SU-DHL-6 (cell line): ENCODE results near the gene ATL2.

Source experiments
- EZH2phosphoT487 ChIP-seq: fragments of 200-600 bp; sonication (generic), shearing (Covaris generic); conservative IDR thresholded peaks from 2 replicates; pipeline ENCODE4 v1.6.1; 2018; ENCODE audit warnings: mild to moderate bottlenecking, antibody characterized with exemption, low read length, moderate library complexity, mixed read lengths
- TF ChIP-seq, protein P1 (sequence below): fragments of 200-600 bp; sonication (generic); IDR thresholded peaks from one replicate; pipeline ENCODE4 v1.5.1; 2017; ENCODE audit warnings: antibody characterized with exemption, mild to moderate bottlenecking, low read length, moderate library complexity; ENCODE audit not compliant: insufficient read depth, poor library complexity, severe bottlenecking

DNA sequence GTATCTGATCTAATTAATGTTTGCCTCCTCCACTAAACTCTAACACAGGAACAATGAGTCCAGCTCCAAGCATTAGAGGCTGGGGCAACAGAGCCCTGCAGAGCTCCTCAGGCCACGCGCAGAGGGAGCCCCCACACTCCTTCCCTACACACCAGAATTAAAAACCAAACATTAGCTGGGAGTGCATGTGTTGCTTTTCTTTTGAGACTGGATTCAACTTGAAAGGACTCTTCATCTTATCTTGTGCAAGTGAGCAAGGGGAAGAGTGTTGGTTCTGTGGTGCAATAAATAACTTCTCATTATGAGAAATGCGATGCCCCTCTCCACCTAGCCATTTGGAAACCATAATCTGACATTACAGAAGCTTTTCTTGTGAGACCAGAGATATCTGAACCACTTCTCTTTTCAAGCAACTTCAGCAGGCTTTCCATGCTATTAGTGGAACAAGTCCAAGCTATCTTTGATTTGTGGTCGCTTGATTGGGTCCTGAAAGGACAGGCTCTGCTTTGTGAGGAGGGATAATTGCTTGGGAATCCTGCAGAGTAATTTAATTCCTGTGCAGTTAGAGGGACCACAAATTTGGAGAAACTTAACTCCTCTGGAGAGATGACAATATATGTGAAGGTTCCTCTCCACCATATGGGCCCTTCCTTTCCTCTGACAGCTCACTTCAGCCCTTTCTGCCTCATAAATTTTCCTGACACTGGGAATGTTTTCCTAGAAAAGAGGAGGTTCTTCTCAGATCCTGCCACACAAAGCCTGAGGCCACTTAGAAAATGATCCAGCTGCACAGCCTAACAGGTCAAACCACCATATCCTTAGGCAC, 112.5 kb downstream of the ATL2 start:
- TF ChIP-seq, protein P1, sequence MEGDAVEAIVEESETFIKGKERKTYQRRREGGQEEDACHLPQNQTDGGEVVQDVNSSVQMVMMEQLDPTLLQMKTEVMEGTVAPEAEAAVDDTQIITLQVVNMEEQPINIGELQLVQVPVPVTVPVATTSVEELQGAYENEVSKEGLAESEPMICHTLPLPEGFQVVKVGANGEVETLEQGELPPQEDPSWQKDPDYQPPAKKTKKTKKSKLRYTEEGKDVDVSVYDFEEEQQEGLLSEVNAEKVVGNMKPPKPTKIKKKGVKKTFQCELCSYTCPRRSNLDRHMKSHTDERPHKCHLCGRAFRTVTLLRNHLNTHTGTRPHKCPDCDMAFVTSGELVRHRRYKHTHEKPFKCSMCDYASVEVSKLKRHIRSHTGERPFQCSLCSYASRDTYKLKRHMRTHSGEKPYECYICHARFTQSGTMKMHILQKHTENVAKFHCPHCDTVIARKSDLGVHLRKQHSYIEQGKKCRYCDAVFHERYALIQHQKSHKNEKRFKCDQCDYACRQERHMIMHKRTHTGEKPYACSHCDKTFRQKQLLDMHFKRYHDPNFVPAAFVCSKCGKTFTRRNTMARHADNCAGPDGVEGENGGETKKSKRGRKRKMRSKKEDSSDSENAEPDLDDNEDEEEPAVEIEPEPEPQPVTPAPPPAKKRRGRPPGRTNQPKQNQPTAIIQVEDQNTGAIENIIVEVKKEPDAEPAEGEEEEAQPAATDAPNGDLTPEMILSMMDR, result no peak
- no peak for TF ChIP-seq EZH2phosphoT487
